Stimulated activated CD8-positive, alpha-beta memory T cell treated with anti-CD3 and anti-CD28 coated beads, Interleukin-7, amount 100 ng/mL, for 4 hours (primary cell): ENCODE results near the gene OR10H2.
"Not testable (repeated sequence)": the region's sequence is repeated elsewhere in the genome, so short reads cannot be mapped to it uniquely, and the experiment has no call there.

ENCODE experiments used
- DNase-seq, 2 donors: peaks; one replicate each; pipeline ENCODE4 v3.0.0-alpha.2; 2020; ENCODE audit warnings: low read depth in 2 of 2

Gene OR10H2

GRCh38 chr19:15727724-15728123, at the start of gene OR10H2:
Gene OR10H2, plus strand, starts transcription at chr19:15728024. Its CDS starts 20 bp downstream, at chr19:15728044.
- DNase-seq: no peak

GRCh38 chr19:15679089-15679488, 48.7 kb upstream of the OR10H2 start:
- no peak for DNase-seq

- not testable (repeated sequence) for DNase-seq
These were observed 48.0 kb upstream of the OR10H2 start for GRCh38 chr19:15679865-15680264.

- DNase-seq: no peak
These were observed 47.1 kb upstream of the OR10H2 start for GRCh38 chr19:15680478-15681322.

- DNase-seq: no peak
These were observed 44.4 kb upstream of the OR10H2 start for GRCh38 chr19:15683411-15683810.

- DNase-seq: no peak
These were observed 43.0 kb upstream of the OR10H2 start for GRCh38 chr19:15684828-15685227.

- no peak for DNase-seq
These were observed 31.1 kb upstream of the OR10H2 start for GRCh38 chr19:15696654-15697194.

GRCh38 chr19:15701757-15702533, 25.9 kb upstream of the OR10H2 start:
- DNase-seq: no peak

- DNase-seq: no peak
These were observed 25.3 kb upstream of the OR10H2 start for GRCh38 chr19:15702534-15702930.

GRCh38 chr19:15714638-15715037, 13.2 kb upstream of the OR10H2 start:
- no peak for DNase-seq

- DNase-seq: no peak
These were observed 12.2 kb upstream of the OR10H2 start for GRCh38 chr19:15715642-15716041.

GRCh38 chr19:15717809-15718208, 10.0 kb upstream of the OR10H2 start:
- no peak for DNase-seq

GRCh38 chr19:15721268-15721667, 6.6 kb upstream of the OR10H2 start:
- no peak for DNase-seq

GRCh38 chr19:15722956-15723355, 4.9 kb upstream of the OR10H2 start:
- no peak for DNase-seq

- DNase-seq: no peak
These were observed 2.7 kb downstream of the OR10H2 start for GRCh38 chr19:15730538-15730937.

GRCh38 chr19:15732388-15732787, 4.6 kb downstream of the OR10H2 start:
- DNase-seq: no peak

- DNase-seq: no peak
These were observed 6.1 kb downstream of the OR10H2 start for GRCh38 chr19:15733895-15734294.

GRCh38 chr19:15737722-15738121, 9.9 kb downstream of the OR10H2 start, which contains the start of gene OR10H3:
Gene OR10H3, plus strand, starts transcription at chr19:15737985. Its CDS starts 3,408 bp downstream, at chr19:15741393.
- no peak for DNase-seq

- DNase-seq: no peak
These were observed 13.0 kb downstream of the OR10H2 start for GRCh38 chr19:15740785-15741184.

GRCh38 chr19:15748239-15748638, 20.4 kb downstream of the OR10H2 start:
- no peak for DNase-seq

GRCh38 chr19:15758379-15758778, 30.6 kb downstream of the OR10H2 start:
- no peak for DNase-seq

- no peak for DNase-seq
These were observed 32.2 kb downstream of the OR10H2 start for GRCh38 chr19:15759962-15760565.
